Measurements from ENCODE around the gene RS1.

The RS1 gene

DNA sequence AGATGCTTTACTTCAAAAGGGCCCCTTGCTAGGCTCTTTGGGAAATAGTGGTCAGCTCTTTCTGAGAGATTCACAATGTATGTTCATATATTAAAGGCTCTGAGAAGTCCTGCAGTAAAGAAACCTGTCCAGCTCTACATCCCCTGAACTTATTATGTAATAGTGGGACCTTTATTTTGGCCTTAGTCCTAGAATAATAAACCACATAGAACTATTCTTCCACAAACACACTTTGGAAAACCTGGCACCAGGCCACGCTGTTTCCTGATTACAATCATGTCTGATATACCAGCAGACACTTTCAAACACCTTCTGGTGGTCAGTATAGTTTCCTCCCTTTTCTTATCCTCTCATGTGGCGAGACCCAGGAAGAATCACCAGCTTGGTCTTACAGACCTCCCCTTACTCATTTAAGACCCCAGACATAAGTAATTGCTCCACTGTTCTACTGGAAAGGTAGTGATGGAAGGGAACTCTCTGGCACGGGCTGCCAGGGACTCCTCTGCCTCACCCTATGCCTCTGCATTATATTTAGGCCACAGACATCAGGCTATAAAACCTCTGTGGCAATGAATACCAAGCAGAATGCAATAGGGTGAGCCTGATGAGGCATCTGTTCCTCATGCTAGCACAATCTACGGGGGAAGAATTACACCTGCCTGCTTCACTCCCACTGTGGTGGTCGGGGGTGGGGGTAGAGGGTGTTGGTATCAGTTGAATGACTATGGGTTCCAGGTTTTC is 29.9 kb upstream of the RS1 start:
- TF ChIP-seq, protein P1, sequence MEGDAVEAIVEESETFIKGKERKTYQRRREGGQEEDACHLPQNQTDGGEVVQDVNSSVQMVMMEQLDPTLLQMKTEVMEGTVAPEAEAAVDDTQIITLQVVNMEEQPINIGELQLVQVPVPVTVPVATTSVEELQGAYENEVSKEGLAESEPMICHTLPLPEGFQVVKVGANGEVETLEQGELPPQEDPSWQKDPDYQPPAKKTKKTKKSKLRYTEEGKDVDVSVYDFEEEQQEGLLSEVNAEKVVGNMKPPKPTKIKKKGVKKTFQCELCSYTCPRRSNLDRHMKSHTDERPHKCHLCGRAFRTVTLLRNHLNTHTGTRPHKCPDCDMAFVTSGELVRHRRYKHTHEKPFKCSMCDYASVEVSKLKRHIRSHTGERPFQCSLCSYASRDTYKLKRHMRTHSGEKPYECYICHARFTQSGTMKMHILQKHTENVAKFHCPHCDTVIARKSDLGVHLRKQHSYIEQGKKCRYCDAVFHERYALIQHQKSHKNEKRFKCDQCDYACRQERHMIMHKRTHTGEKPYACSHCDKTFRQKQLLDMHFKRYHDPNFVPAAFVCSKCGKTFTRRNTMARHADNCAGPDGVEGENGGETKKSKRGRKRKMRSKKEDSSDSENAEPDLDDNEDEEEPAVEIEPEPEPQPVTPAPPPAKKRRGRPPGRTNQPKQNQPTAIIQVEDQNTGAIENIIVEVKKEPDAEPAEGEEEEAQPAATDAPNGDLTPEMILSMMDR (IDR thresholded peaks at IDR 0.05; ENCODE audit: insufficient read depth, low read depth, low read length, missing control alignments), result no peak
- H3K4me3 ChIP-seq (ENCODE audit: low read depth, low read length), result no peak overlapping the region
- DNase-seq (ENCODE audit: low read depth), result no peak

DNA sequence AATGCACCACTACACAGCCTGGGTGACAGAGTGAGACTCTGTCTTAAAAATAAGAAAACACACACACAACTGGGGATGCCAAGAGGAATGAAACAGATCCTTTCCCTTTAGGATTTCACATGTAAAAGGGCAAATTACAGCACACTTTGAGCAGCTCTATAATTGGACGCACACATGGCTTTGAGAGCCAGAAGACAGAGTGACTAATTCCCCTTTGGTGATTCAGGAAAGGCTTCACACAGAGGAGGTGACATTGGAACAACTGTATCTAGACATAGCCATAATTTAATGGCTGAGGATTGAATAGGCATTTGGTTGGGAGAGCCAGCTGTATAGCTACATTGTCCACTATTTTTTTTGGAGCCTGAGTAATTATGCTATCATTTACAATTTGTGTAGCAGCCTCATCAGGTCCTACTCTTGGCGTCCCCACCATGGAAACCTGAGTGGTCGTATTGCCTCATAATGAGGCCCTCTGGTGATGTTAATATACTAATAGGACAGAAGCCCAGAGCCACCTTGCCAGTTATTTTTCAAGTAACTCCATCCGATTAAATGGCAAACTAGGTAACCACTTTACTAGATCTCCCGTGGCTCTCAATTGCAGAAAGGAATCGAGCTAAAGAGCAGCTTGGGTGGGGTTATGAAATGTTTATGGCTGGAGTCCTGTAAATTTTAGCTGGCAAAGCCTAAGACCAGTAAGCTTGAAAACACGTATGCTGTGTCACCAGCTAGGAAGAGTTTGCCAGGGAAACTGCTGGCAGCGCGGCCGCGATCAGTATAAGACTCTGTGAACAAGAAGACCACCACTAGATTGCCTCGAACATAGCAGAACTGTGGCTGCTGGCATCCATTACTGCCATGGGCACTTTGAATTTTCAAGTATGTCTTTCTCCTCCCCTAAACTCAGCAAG is 27.1 kb upstream of the RS1 start:
- no peak overlapping the region for H3K4me3 ChIP-seq (ENCODE audit: low read depth, low read length)
- no peak for DNase-seq (ENCODE audit: low read depth)
- TF ChIP-seq, protein P1 (IDR thresholded peaks at IDR 0.05; ENCODE audit: insufficient read depth, low read depth, low read length, missing control alignments), result no peak

DNA sequence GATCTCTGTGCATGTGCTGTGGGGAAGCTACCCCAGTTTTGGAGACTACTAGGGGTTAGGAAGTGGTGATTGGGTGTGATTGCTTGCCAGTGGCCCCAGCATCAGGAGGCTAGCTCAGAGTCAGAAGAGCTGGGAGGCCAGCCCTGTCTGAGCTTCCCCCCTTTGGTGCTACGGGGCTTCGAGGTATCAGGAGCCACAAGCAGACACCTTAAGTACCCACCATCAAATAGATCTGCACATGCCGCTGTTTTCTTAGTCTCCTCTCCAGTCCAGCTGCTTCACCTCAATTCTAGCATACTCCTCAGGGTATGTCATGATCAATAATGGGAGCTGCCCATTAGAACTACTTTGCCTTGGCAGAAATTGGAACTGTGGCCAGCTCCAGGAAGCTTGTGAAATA is 24.7 kb upstream of the RS1 start:
- DNase-seq (ENCODE audit: low read depth), result no peak
- TF ChIP-seq, protein P1 (IDR thresholded peaks at IDR 0.05; ENCODE audit: insufficient read depth, low read depth, low read length, missing control alignments), result no peak
- H3K4me3 ChIP-seq (ENCODE audit: low read depth, low read length), result no peak overlapping the region

DNA sequence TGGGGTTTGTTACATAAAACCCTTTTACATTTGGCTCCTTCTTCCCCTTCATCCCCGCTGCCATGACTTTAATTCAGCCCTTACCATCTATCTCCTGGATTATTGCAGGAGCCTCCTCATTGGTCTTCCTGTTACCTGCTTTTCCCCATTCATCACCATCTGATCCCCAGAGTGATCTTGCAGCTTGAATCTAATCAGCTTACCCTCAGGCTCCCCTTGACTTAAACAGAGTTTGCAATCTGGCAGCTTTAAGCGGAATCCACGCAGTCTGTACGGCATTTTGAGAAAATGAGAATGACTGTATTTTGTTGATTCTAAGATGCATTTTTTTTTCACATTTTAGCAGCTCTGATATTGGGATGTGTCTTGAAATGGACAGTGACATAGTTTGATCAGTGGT is 20.6 kb upstream of the RS1 start:
- no peak overlapping the region for H3K4me3 ChIP-seq (ENCODE audit: low read depth, low read length)
- TF ChIP-seq, protein P1 (IDR thresholded peaks at IDR 0.05; ENCODE audit: insufficient read depth, low read depth, low read length, missing control alignments), result no peak
- DNase-seq (ENCODE audit: low read depth), result no peak

DNA sequence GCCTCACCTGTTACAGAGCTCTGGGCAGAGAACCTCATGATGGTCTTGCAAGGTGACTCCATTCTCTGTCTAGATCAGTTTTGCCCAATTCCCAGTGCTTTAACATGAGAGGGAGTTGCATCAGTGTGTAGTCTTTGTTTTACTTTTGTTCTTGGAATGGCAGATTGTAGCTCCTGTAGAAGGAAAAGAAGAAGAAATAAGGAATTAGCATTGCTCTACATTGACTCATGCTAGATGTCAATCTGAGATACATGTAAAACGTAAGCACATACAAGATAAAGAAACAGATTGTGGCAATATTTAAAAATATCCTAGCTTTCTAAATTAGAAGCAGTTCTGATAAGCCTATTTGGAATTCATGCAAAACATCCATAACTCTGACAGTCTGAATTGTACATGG is 19.5 kb upstream of the RS1 start:
- H3K4me3 ChIP-seq (ENCODE audit: low read depth, low read length), result no peak overlapping the region
- DNase-seq (ENCODE audit: low read depth), result no peak
- TF ChIP-seq, protein P1 (IDR thresholded peaks at IDR 0.05; ENCODE audit: insufficient read depth, low read depth, low read length, missing control alignments), result no peak

DNA sequence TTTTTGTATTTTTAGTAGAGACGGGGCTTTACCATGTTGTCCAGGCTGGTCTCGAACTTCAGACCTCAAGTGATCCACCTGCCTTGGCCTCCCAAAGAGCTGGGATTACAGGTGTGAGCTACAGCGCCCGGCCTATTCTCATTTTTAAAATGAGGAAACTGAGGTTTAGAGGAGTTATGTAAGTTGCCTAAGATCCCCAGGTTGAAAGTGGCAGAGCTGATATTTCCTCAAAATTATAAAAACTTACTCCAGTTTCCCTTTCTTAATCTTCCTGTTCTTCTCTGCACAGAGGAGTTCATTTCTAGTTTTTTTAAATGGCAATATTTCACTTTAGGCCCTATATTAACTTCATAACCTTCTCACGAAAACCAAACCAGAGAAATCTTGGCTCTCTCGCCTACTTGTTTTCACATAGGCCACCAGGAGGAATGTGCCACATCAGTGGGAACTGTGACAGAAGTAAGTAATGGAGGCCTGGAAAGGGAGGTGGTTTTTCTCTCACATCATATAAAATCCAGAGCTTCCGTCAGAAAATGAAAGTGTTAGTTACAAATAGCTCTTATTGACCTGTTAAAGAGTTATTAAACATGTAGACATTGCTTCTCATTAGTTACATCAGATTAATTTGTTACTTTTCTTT is 16.1 kb upstream of the RS1 start:
- TF ChIP-seq, protein P1 (IDR thresholded peaks at IDR 0.05; ENCODE audit: insufficient read depth, low read depth, low read length, missing control alignments), result no peak
- DNase-seq (ENCODE audit: low read depth), result no peak
- no peak overlapping the region for H3K4me3 ChIP-seq (ENCODE audit: low read depth, low read length)
